Fibroblast of the aortic adventitia (primary cell): Measurements from ENCODE around the gene ATP2B3. TPM values are rescaled to one million over a fixed set of nuclear protein-coding genes. Genes with fewer than 3 reads are reported as not detected.
A peak's percentile ranks its signal among the peaks of the same experiment; 100 is the strongest.

Source experiments
- DNase-seq: peaks from one replicate; pipeline ENCODE4 v3.0.0-alpha.2; 2010; ENCODE audit warnings: low read depth
- H3K4me3 ChIP-seq: 2 replicates; pipeline ENCODE4 v1.5.1; 2011; ENCODE audit warnings: low read depth, mild to moderate bottlenecking, control low read depth, low read length, moderate library complexity
- total RNA-seq: library from RNA; depleted of rRNA; stranded (reverse); fragments of >200 nt; gene quantifications from 2 replicates; pipeline ENCODE4 v1.2.3, GENCODE V29; 2012; ENCODE audit warnings: low replicate concordance
- TF ChIP-seq, protein P1 (sequence below): IDR thresholded peaks from 2 replicates; pipeline ENCODE4 v1.5.1; 2011; ENCODE audit warnings: mild to moderate bottlenecking, low read length, control low read depth, inconsistent platforms; ENCODE audit not compliant: insufficient read depth

Gene ATP2B3
- total RNA-seq, 1 donor = not detected

GRCh38 chrX:153487590-153488071 is 29.8 kb upstream of the ATP2B3 start:
- peak; percentile 34 for DNase-seq
- no peak overlapping the region for H3K4me3 ChIP-seq
- TF ChIP-seq, protein P1, sequence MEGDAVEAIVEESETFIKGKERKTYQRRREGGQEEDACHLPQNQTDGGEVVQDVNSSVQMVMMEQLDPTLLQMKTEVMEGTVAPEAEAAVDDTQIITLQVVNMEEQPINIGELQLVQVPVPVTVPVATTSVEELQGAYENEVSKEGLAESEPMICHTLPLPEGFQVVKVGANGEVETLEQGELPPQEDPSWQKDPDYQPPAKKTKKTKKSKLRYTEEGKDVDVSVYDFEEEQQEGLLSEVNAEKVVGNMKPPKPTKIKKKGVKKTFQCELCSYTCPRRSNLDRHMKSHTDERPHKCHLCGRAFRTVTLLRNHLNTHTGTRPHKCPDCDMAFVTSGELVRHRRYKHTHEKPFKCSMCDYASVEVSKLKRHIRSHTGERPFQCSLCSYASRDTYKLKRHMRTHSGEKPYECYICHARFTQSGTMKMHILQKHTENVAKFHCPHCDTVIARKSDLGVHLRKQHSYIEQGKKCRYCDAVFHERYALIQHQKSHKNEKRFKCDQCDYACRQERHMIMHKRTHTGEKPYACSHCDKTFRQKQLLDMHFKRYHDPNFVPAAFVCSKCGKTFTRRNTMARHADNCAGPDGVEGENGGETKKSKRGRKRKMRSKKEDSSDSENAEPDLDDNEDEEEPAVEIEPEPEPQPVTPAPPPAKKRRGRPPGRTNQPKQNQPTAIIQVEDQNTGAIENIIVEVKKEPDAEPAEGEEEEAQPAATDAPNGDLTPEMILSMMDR = no peak

DNA sequence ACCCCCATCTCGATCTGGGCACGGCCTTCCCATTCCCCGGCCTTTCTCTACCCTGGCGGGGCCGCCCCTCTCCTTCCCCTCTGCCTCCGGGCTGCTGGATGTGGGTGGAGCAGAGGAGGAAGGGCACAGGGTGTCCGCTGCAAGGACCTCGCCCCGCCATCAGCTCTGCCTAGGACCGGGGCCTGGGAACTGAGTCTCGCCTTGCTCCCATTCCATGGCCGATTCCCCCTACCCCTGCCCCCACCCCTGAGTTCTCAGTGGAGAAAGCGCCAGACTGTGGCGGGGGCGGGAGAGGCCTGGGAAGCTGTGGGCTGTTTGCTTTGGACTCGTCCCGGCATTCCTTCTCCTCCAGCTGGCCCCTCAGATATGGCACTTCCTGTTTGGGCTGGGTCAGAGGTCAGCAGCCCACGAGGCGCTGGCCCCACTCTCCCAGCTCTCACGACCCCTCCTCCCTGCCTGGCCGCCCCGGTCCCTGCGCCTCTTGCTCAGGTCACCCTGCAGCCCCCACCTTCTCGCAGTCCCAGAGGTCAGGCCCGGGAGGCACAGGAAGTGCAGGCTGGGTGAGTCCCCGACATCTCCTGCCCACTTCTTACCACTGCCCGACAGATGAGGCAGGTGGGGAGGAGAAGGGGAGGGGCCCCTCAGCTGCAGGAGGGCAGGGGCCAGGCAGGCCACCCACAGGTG is 29.1 kb upstream of the ATP2B3 start:
- DNase-seq = peak; percentile 58
- TF ChIP-seq, protein P1 = no peak
- no peak overlapping the region for H3K4me3 ChIP-seq

GRCh38 chrX:153490217-153490930 is 27.1 kb upstream of the ATP2B3 start:
- DNase-seq = no peak
- TF ChIP-seq, protein P1 = no peak
- no peak overlapping the region for H3K4me3 ChIP-seq

- TF ChIP-seq, protein P1 = no peak
- no peak overlapping the region for H3K4me3 ChIP-seq
- DNase-seq = no peak
Measured at GRCh38 chrX:153491351-153491914, 26.0 kb upstream of the ATP2B3 start.

- no peak for DNase-seq
- H3K4me3 ChIP-seq = no peak overlapping the region
- TF ChIP-seq, protein P1 = no peak
Measured at GRCh38 chrX:153491918-153492317, 25.5 kb upstream of the ATP2B3 start.

- H3K4me3 ChIP-seq = no peak overlapping the region
- DNase-seq = no peak
- TF ChIP-seq, protein P1 = no peak
Measured at GRCh38 chrX:153492543-153492942, 24.9 kb upstream of the ATP2B3 start.
